Kidney (tissue), 14 donors: ENCODE data around the gene ADAMTS6. TPM values are rescaled to one million over a fixed set of nuclear protein-coding genes. Genes with fewer than 3 reads are reported as not detected.

ENCODE experiments used
- DNase-seq, 5 donors: peaks; one replicate each; pipeline ENCODE4 v3.0.0-alpha.2; 2013 to 2020
- FAIRE-seq: peaks from 2 replicates; lab custom pipeline; 2012; peaks lifted over from hg19 to GRCh38; lab: Jason Lieb, UNC
- H3K27ac ChIP-seq, 2 donors: one replicate each; pipeline ENCODE4 v1.7.0; 2013; ENCODE audit warnings: low read depth in 2 of 2, low read length in 2 of 2, inconsistent platforms in 1 of 2
- H3K27me3 ChIP-seq: one replicate; pipeline ENCODE4 v1.7.1; 2013; ENCODE audit warnings: low read length, inconsistent platforms; ENCODE audit not compliant: control insufficient read depth, insufficient read depth
- H3K36me3 ChIP-seq, 3 donors: one replicate each; pipeline versions ENCODE4 v1.7.0 to v1.7.1; 2013; ENCODE audit warnings: low read length in 3 of 3, control low read depth in 1 of 3, inconsistent platforms in 1 of 3; ENCODE audit not compliant: insufficient read depth in 3 of 3, control insufficient read depth in 2 of 3
- H3K4me1 ChIP-seq, 3 donors: one replicate each; pipeline versions ENCODE4 v1.7.0 to v1.7.1; 2013; ENCODE audit warnings: low read length in 3 of 3, inconsistent platforms in 1 of 3, low read depth in 1 of 3; ENCODE audit not compliant: control insufficient read depth in 2 of 3, insufficient read depth in 2 of 3
- H3K4me3 ChIP-seq, 3 donors: one replicate each; pipeline versions ENCODE4 v1.7.0 to v1.8.1; 2013; ENCODE audit warnings: low read length in 3 of 3, control low read depth in 1 of 3, inconsistent platforms in 1 of 3
- H3K9ac ChIP-seq, 3 donors: one replicate each; pipeline versions ENCODE4 v1.7.0 to v1.7.1; 2013; ENCODE audit warnings: low read length in 3 of 3, control low read depth in 1 of 3, inconsistent platforms in 1 of 3
- H3K9me3 ChIP-seq, 3 donors: one replicate each; pipeline versions ENCODE4 v1.7.0 to v1.7.1; 2013; ENCODE audit warnings: low read length in 3 of 3, control low read depth in 1 of 3, inconsistent platforms in 1 of 3; ENCODE audit not compliant: control insufficient read depth in 2 of 3, insufficient read depth in 1 of 3
- CTCF ChIP-seq: IDR thresholded peaks from 3 replicates; pipeline ENCODE4 v1.5.1; 2012; ENCODE audit warnings: mild to moderate bottlenecking, moderate library complexity, borderline replicate concordance; ENCODE audit not compliant: insufficient read depth; ENCODE audit errors: extremely low read depth
- intact Hi-C: fragments of 100-400 bp; cut with DNase I; formaldehyde crosslinking; loops from one replicate; pipeline ENCODE4 v1.11.1; 2022
- polyA plus RNA-seq: library from polyadenylated mRNA; stranded (reverse); fragments of 350-450 nt; fragmentation: Illumina TruSeq; extraction: RNeasy Lipid Tissue Mini Kit (QIAGEN cat#74804); gene quantifications from one replicate; pipeline ENCODE4 v1.2.3, GENCODE V29; 2014; ENCODE audit warnings: low read depth, low replicate concordance; ENCODE audit not compliant: insufficient read depth
- total RNA-seq: library from RNA; stranded (reverse); fragmentation: NEBNext Ultra II Directional; extraction: Animal tissue kit (Norgen Biotek cat#: 25700); gene quantifications from one replicate; pipeline ENCODE4 v1.2.1, GENCODE V29; 2021
- donor health status: control.
- donor health status: control.
- donor health status: control.
- donor health status: control.
- donor health status: control.
- donor health status: DM: yes; HTN: yes; CAD: no.
- donor health status: Normal renal cell carcinoma (clear cell type).

ADAMTS6 gene
- total and polyA plus RNA-seq, 2 donors from 2014 or later, result 0.32 to 6.7 TPM

DNA sequence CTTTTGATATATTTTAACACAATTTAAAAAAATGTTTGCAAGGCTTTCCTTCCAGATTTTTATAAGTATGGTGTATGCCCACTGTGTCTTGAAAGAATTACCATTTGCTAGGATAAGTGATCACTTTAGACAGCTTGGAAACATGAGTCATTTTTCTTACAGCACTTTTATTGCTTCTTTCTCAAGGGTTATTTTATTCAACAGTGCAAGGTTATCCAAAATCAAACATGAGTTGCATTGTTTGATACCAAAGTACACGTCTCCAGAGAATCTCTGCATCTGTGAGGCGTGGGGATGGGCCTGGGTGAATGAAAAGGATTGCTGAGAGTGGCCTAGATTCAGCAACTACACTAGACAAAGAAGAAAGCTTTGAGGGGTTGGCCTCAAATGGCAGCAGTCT lies 329.6 kb downstream of the ADAMTS6 start:
- H3K4me3 ChIP-seq, result no peak overlapping the region
- DNase-seq (no peak), FAIRE-seq (no peak)
- H3K9ac ChIP-seq, result no peak overlapping the region
- no peak overlapping the region for H3K27ac ChIP-seq
- H3K36me3 ChIP-seq, result no peaks in the 10 kb centered on the region
- no peaks in the 10 kb centered on the region for H3K9me3 ChIP-seq
- TF ChIP-seq CTCF, result no peak
- no peaks in the 10 kb centered on the region for H3K4me1 ChIP-seq
- intact Hi-C loops, result no loop called here
- H3K27me3 ChIP-seq, result no peaks in the 10 kb centered on the region

GRCh38 chr5:65151614-65152013 lies 330.1 kb downstream of the ADAMTS6 start:
- H3K4me1 ChIP-seq, result no peaks in the 10 kb centered on the region
- no peaks in the 10 kb centered on the region for H3K9me3 ChIP-seq
- FAIRE-seq, result no peak
- no peak for DNase-seq
- no peaks in the 10 kb centered on the region for H3K36me3 ChIP-seq
- no peak overlapping the region for H3K27ac ChIP-seq
- H3K27me3 ChIP-seq, result no peaks in the 10 kb centered on the region
- H3K9ac ChIP-seq, result no peak overlapping the region
- no peak overlapping the region for H3K4me3 ChIP-seq
- TF ChIP-seq CTCF, result no peak
- intact Hi-C loops, result no loop called here

DNA sequence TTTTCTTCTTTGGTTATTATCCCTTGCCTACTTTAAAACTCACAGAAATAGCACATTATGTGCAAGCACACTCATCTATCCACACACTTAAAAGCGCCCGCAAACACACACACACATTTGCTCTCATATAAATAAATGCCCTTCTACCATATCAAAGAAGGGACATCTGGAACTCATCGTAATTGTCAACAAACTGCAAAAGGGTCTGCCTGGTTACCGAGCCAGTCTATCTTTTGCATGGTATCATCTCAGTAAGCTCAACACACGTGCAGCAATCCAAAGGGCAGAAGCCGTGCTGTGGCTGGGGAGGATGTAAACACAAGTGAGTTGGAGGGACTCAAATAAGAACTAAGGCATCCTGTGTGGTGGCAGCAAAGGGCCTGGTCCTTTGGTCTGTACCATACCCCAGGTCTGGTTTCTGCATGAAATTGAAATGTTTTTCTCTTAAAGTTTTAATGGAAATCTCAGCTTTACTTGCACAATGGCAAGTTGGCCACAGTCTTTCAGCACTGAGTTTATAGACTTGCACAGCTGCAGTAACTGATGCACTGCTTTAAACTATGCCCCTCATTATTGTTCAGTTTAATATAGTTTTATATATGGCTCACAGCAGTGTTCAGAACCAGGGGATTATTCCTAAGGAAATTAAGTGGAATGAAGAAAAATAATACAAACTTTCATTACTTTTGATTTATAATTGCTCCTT lies 331.0 kb downstream of the ADAMTS6 start:
- no peaks in the 10 kb centered on the region for H3K36me3 ChIP-seq
- H3K9me3 ChIP-seq, result no peaks in the 10 kb centered on the region
- intact Hi-C loops, result no loop called here
- no peaks in the 10 kb centered on the region for H3K4me1 ChIP-seq
- no peak for TF ChIP-seq CTCF
- H3K4me3 ChIP-seq, result no peak overlapping the region
- no peak overlapping the region for H3K9ac ChIP-seq
- H3K27me3 ChIP-seq, result no peaks in the 10 kb centered on the region
- FAIRE-seq (no peak), DNase-seq (no peak)
- H3K27ac ChIP-seq, result no peak overlapping the region

- H3K9me3 ChIP-seq, result no peaks in the 10 kb centered on the region
- intact Hi-C loops, result no loop called here
- H3K9ac ChIP-seq, result no peak overlapping the region
- DNase-seq (no peak), FAIRE-seq (no peak)
- H3K4me3 ChIP-seq, result no peak overlapping the region
- H3K4me1 ChIP-seq, result no peaks in the 10 kb centered on the region
- no peaks in the 10 kb centered on the region for H3K36me3 ChIP-seq
- H3K27ac ChIP-seq, result no peak overlapping the region
- no peak for TF ChIP-seq CTCF
- no peaks in the 10 kb centered on the region for H3K27me3 ChIP-seq
Measured at GRCh38 chr5:65149827-65150226, 331.9 kb downstream of the ADAMTS6 start.
